Measurements from ENCODE around the gene NT5DC4. TPM values are rescaled to one million over a fixed set of nuclear protein-coding genes. Genes with fewer than 3 reads are reported as not detected.

NT5DC4 gene
- total RNA-seq, 1 donor from 2014 or later = not detected

- no peak overlapping the region for H3K4me2 ChIP-seq (ENCODE audit: low read length)
- Mint-ChIP-seq H3K27me3 (ENCODE audit: low read depth, unreplicated experiment) (peaks cover 11% of the 10 kb centered on the region), H3K4me3 (ENCODE audit: unreplicated experiment) (no peak overlapping the region), H3K27ac (ENCODE audit: unreplicated experiment) (no peak overlapping the region), H3K4me1 (ENCODE audit: low read depth, unreplicated experiment) (peaks cover 6% of the 10 kb centered on the region), H3K9me3 (ENCODE audit: unreplicated experiment) (peaks cover 10% of the 10 kb centered on the region), H3K36me3 (ENCODE audit: low read depth, unreplicated experiment) (peaks cover 4% of the 10 kb centered on the region)
- TF ChIP-seq, protein P1, sequence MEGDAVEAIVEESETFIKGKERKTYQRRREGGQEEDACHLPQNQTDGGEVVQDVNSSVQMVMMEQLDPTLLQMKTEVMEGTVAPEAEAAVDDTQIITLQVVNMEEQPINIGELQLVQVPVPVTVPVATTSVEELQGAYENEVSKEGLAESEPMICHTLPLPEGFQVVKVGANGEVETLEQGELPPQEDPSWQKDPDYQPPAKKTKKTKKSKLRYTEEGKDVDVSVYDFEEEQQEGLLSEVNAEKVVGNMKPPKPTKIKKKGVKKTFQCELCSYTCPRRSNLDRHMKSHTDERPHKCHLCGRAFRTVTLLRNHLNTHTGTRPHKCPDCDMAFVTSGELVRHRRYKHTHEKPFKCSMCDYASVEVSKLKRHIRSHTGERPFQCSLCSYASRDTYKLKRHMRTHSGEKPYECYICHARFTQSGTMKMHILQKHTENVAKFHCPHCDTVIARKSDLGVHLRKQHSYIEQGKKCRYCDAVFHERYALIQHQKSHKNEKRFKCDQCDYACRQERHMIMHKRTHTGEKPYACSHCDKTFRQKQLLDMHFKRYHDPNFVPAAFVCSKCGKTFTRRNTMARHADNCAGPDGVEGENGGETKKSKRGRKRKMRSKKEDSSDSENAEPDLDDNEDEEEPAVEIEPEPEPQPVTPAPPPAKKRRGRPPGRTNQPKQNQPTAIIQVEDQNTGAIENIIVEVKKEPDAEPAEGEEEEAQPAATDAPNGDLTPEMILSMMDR (IDR thresholded peaks at IDR 0.05; ENCODE audit: insufficient read depth, low read depth, low read length) = no peak
- TF ChIP-seq EZH2 (IDR thresholded peaks at IDR 0.05; ENCODE audit: insufficient read depth, low read length) = no peak
- H3K9me3 ChIP-seq (ENCODE audit: insufficient read depth, low read depth, low read length) = no peaks in the 10 kb centered on the region
- H3K79me2 ChIP-seq (ENCODE audit: insufficient read depth, low read length) = no peaks in the 10 kb centered on the region
- no peaks in the 10 kb centered on the region for H3K27me3 ChIP-seq (ENCODE audit: insufficient read depth, low read length)
- H3K4me1 ChIP-seq (ENCODE audit: insufficient read depth, low read length) = no peaks in the 10 kb centered on the region
- no peaks in the 10 kb centered on the region for H4K20me1 ChIP-seq (ENCODE audit: insufficient read depth, low read length)
- H3K4me3 ChIP-seq (ENCODE audit: insufficient read depth, low read depth, low read length) = no peak overlapping the region
- no peak overlapping the region for H3K9ac ChIP-seq (ENCODE audit: low read length)
- H3K27ac ChIP-seq (ENCODE audit: low read depth, low read length) = no peak overlapping the region
- FAIRE-seq (no peak), DNase-seq (ENCODE audit: low read depth) (no peak)
- no peaks in the 10 kb centered on the region for H3K36me3 ChIP-seq (ENCODE audit: insufficient read depth, low read length)
- H2AFZ ChIP-seq (ENCODE audit: low read depth, low read length) = no peak overlapping the region
Observed at GRCh38 chr2:112772322-112772721, 51.5 kb downstream of the NT5DC4 start.

- Histone ChIP-seq H3K4me2 (ENCODE audit: low read length) (no peak overlapping the region), H2AFZ (ENCODE audit: low read depth, low read length) (no peak overlapping the region), H3K27ac (ENCODE audit: low read depth, low read length) (no peak overlapping the region), H4K20me1 (ENCODE audit: insufficient read depth, low read length) (no peaks in the 10 kb centered on the region), H3K9ac (ENCODE audit: low read length) (no peak overlapping the region), H3K27me3 (ENCODE audit: insufficient read depth, low read length) (no peaks in the 10 kb centered on the region), H3K4me3 (ENCODE audit: insufficient read depth, low read depth, low read length) (no peak overlapping the region), H3K79me2 (ENCODE audit: insufficient read depth, low read length) (no peaks in the 10 kb centered on the region), H3K9me3 (ENCODE audit: insufficient read depth, low read depth, low read length) (no peaks in the 10 kb centered on the region), H3K4me1 (ENCODE audit: insufficient read depth, low read length) (no peaks in the 10 kb centered on the region), H3K36me3 (ENCODE audit: insufficient read depth, low read length) (no peaks in the 10 kb centered on the region)
- FAIRE-seq = no peak
- H3K36me3 Mint-ChIP-seq (ENCODE audit: low read depth, unreplicated experiment) = peaks cover 4% of the 10 kb centered on the region
- no peak overlapping the region for H3K27ac Mint-ChIP-seq (ENCODE audit: unreplicated experiment)
- peaks cover 14% of the 10 kb centered on the region for H3K27me3 Mint-ChIP-seq (ENCODE audit: low read depth, unreplicated experiment)
- H3K4me1 Mint-ChIP-seq (ENCODE audit: low read depth, unreplicated experiment) = peaks cover 6% of the 10 kb centered on the region
- DNase-seq (ENCODE audit: low read depth) = no peak
- peaks cover 7% of the 10 kb centered on the region for H3K9me3 Mint-ChIP-seq (ENCODE audit: unreplicated experiment)
- no peak for TF ChIP-seq EZH2 (IDR thresholded peaks at IDR 0.05; ENCODE audit: insufficient read depth, low read length)
- TF ChIP-seq, protein P1 (IDR thresholded peaks at IDR 0.05; ENCODE audit: insufficient read depth, low read depth, low read length) = no peak
- H3K4me3 Mint-ChIP-seq (ENCODE audit: unreplicated experiment) = no peak overlapping the region
Observed at GRCh38 chr2:112772911-112773475, 52.2 kb downstream of the NT5DC4 start.

GRCh38 chr2:112773556-112773955 lies 52.7 kb downstream of the NT5DC4 start:
- H3K27ac Mint-ChIP-seq (ENCODE audit: unreplicated experiment) = no peak overlapping the region
- H3K4me1 Mint-ChIP-seq (ENCODE audit: low read depth, unreplicated experiment) = peaks cover 6% of the 10 kb centered on the region
- H3K79me2 ChIP-seq (ENCODE audit: insufficient read depth, low read length) = no peaks in the 10 kb centered on the region
- no peak overlapping the region for H2AFZ ChIP-seq (ENCODE audit: low read depth, low read length)
- H3K9me3 ChIP-seq (ENCODE audit: insufficient read depth, low read depth, low read length) = no peaks in the 10 kb centered on the region
- H3K4me1 ChIP-seq (ENCODE audit: insufficient read depth, low read length) = no peaks in the 10 kb centered on the region
- H3K36me3 ChIP-seq (ENCODE audit: insufficient read depth, low read length) = no peaks in the 10 kb centered on the region
- H3K27me3 Mint-ChIP-seq (ENCODE audit: low read depth, unreplicated experiment) = peaks cover 14% of the 10 kb centered on the region
- H3K4me2 ChIP-seq (ENCODE audit: low read length) = no peak overlapping the region
- no peaks in the 10 kb centered on the region for H3K27me3 ChIP-seq (ENCODE audit: insufficient read depth, low read length)
- H3K9ac ChIP-seq (ENCODE audit: low read length) = no peak overlapping the region
- H3K36me3 Mint-ChIP-seq (ENCODE audit: low read depth, unreplicated experiment) = peaks cover 4% of the 10 kb centered on the region
- TF ChIP-seq EZH2 (IDR thresholded peaks at IDR 0.05; ENCODE audit: insufficient read depth, low read length) = no peak
- TF ChIP-seq, protein P1 (IDR thresholded peaks at IDR 0.05; ENCODE audit: insufficient read depth, low read depth, low read length) = no peak
- H3K27ac ChIP-seq (ENCODE audit: low read depth, low read length) = no peak overlapping the region
- no peaks in the 10 kb centered on the region for H4K20me1 ChIP-seq (ENCODE audit: insufficient read depth, low read length)
- no peak for FAIRE-seq
- H3K4me3 ChIP-seq (ENCODE audit: insufficient read depth, low read depth, low read length) = no peak overlapping the region
- H3K9me3 Mint-ChIP-seq (ENCODE audit: unreplicated experiment) = peaks cover 7% of the 10 kb centered on the region
- DNase-seq (ENCODE audit: low read depth) = no peak
- no peak overlapping the region for H3K4me3 Mint-ChIP-seq (ENCODE audit: unreplicated experiment)

All from astrocyte (in vitro differentiated cells and primary cell).